ENCODE measurements around the gene TCF3.

Gene TCF3

GRCh38 chr19:1580382-1580781 lies 72.0 kb downstream of the TCF3 start:
- Histone ChIP-seq H3K4me3 (no peak overlapping the region), H3K4me2 (no peak overlapping the region), H4K20me1 (peaks cover 97% of the 10 kb centered on the region), H3K36me3 (peaks cover 100% of the 10 kb centered on the region), H3K27me3 (no peaks in the 10 kb centered on the region), H3K27ac (no peak overlapping the region), H3K4me1 (no peaks in the 10 kb centered on the region), H3K9ac (no peak overlapping the region), H3K9me3 (no peaks in the 10 kb centered on the region)
- TF ChIP-seq Cebpa-rat (IDR thresholded peaks at IDR 0.05), result no peak

- Histone ChIP-seq H3K4me2 (no peak overlapping the region), H3K4me3 (no peak overlapping the region), H3K4me1 (no peaks in the 10 kb centered on the region), H3K36me3 (peaks cover 99% of the 10 kb centered on the region), H3K9ac (no peak overlapping the region), H3K9me3 (no peaks in the 10 kb centered on the region), H3K27ac (no peak overlapping the region), H4K20me1 (peaks cover 96% of the 10 kb centered on the region), H3K27me3 (no peaks in the 10 kb centered on the region)
- TF ChIP-seq Cebpa-rat (IDR thresholded peaks at IDR 0.05), result no peak
Measured at GRCh38 chr19:1579222-1579621, 73.2 kb downstream of the TCF3 start.

DNA sequence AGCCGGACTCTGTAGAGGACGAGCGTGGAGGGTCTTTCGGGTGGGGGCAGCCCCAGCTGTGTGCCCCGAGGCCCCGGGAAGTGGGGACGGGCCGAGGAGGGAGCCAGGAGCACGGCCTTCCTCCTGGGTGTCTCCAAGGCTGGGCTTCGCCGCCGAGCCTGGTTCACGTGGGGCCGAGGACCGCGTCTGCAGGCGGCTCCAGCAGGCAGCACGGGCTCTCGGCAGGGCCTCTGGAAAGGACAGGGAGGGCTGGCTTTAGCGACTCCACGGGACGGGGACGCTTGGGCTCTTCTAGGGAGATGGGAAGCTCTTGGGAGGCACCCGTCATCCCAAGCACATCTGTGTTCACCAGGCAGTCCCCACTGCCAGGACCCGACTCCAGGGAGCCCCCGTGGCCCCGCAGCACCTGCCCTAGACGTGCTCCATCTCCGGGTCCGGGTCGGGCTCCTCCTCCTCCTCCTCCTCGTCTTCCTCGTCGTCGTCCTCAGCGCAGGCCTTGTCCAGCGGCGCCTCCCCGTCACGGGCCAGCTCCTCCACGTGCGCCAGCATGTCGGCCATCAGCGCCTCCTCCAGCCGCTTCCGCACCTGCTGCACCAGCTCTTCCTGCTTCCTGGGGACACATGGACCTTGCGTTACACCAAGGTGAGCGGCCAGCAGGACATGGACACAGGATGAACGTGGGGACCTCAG lies 74.3 kb downstream of the TCF3 start:
- Histone ChIP-seq H3K4me1 (0 out of 2 replicates have a peak, but pooled peaks cover 7% of the 10 kb centered on the region), H4K20me1 (peaks cover 86% of the 10 kb centered on the region), H3K9ac (no peak overlapping the region), H3K4me3 (no peak overlapping the region), H3K9me3 (no peaks in the 10 kb centered on the region), H3K36me3 (peaks cover 92% of the 10 kb centered on the region), H3K27me3 (no peaks in the 10 kb centered on the region), H3K4me2 (no peak overlapping the region), H3K27ac (no peak overlapping the region)
- TF ChIP-seq Cebpa-rat (IDR thresholded peaks at IDR 0.05), result no peak

DNA sequence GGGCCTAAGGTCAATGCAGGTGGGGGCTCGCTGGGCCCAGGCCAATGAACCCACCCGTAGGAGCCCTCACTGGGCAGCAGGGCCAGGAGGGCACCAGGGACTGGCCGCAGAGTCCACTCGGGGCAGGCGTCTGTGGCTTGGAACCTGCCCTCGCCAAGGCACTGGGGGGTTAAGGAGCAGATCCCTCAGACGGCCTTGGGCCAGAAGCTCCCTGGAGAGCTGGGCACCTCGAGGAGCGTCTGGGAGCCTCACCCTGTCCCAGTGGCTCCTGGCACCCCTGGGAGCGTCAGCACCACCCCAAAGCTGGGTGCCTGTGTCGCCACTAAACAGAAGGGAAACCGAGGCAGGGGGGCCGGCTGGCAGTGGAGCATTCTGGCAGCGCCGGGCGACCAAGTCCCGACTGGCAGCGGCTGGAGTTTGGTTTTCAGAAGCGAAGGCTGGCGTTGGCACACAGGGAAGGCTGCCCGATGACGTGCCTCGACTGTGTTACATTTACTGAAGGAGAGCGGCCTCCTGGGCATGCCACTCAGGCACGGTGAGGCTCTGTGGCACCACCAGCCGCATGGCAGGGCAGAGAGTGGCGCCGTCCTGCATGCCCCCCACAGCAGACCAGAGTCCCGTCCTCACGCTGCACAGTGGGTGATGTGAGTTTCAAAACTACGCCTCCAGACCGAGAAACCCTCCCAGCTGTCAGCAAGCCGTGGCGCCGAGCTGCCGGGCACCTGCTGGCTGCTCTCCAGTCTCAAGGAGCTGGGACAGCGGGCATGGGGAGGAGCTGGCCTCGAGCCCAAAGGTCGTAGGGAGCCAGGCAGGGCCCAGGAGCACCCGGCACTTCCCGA lies 75.1 kb downstream of the TCF3 start:
- Histone ChIP-seq H3K4me1 (0 out of 2 replicates have a peak, but pooled peaks cover 7% of the 10 kb centered on the region), H3K27ac (no peak overlapping the region), H3K9ac (no peak overlapping the region), H3K9me3 (no peaks in the 10 kb centered on the region), H4K20me1 (peaks cover 79% of the 10 kb centered on the region), H3K4me3 (no peak overlapping the region), H3K27me3 (no peaks in the 10 kb centered on the region), H3K4me2 (no peak overlapping the region), H3K36me3 (peaks cover 85% of the 10 kb centered on the region)
- no peak for TF ChIP-seq Cebpa-rat (IDR thresholded peaks at IDR 0.05)

- H3K4me1 ChIP-seq, result 0 out of 2 replicates have a peak, but pooled peaks cover 7% of the 10 kb centered on the region
- TF ChIP-seq Cebpa-rat (IDR thresholded peaks at IDR 0.05), result no peak
- no peaks in the 10 kb centered on the region for H3K9me3 ChIP-seq
- no peak overlapping the region for H3K27ac ChIP-seq
- H3K4me2 ChIP-seq, result no peak overlapping the region
- H4K20me1 ChIP-seq, result peaks cover 72% of the 10 kb centered on the region
- no peak overlapping the region for H3K9ac ChIP-seq
- H3K4me3 ChIP-seq, result no peak overlapping the region
- no peaks in the 10 kb centered on the region for H3K27me3 ChIP-seq
- H3K36me3 ChIP-seq, result peaks cover 76% of the 10 kb centered on the region
Measured at GRCh38 chr19:1576242-1577089, 75.9 kb downstream of the TCF3 start.

DNA sequence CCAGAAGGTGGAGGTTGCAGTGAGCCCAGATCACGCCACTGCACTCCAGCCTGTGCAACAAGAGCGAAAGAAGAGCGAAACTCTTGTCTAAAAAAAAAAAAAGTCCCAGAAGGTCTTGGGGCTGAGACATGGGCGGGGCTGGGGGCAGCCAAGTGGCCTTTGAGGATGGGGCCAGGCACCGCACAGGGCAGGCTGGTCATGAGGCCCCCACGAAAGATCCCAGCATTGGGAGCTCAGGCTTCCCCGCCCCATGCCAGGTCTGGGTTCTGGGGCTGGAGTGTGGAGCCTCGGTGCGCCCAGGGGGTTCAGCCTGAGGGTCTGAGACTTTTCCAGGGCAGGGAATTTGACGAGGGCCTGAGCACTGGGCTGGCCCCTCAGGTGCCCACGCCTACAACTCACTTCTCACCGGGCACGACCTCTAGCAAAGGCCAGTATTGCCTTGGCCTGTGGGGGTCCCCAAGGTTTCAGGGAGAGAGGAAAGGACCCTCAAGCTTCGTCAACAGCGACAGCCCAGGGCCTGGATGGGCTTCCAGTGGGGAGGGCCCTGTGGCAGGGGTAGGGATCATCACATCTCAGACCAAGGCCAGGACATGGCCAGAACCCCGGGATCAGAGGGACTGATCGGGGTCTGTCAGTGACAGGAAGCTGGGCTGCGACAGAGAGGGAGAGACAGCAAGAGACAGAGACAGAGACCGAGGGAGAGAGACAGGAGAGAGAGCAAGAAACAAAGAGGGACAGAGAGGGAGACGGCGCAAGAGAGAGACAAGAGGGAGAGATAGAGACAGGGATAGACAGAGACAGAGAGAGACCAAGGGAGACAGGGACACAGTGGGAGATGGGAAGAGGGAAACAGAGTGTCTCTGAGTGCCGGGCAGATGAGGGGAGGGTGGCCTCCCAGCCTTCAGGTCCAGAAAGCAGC lies 76.8 kb downstream of the TCF3 start:
- Histone ChIP-seq H3K4me3 (no peak overlapping the region), H3K36me3 (peaks cover 67% of the 10 kb centered on the region), H3K4me2 (no peak overlapping the region), H4K20me1 (peaks cover 65% of the 10 kb centered on the region), H3K4me1 (peaks cover 10% of the 10 kb centered on the region), H3K9ac (no peak overlapping the region), H3K9me3 (no peaks in the 10 kb centered on the region), H3K27ac (no peak overlapping the region), H3K27me3 (no peaks in the 10 kb centered on the region)
- TF ChIP-seq Cebpa-rat (IDR thresholded peaks at IDR 0.05), result no peak

- no peak overlapping the region for H3K9ac ChIP-seq
- no peak for TF ChIP-seq Cebpa-rat (IDR thresholded peaks at IDR 0.05)
- peaks cover 20% of the 10 kb centered on the region for H3K4me1 ChIP-seq
- no peak overlapping the region for H3K4me3 ChIP-seq
- H3K27ac ChIP-seq, result no peak overlapping the region
- no peaks in the 10 kb centered on the region for H3K9me3 ChIP-seq
- H3K36me3 ChIP-seq, result peaks cover 57% of the 10 kb centered on the region
- no peaks in the 10 kb centered on the region for H3K27me3 ChIP-seq
- peaks cover 54% of the 10 kb centered on the region for H4K20me1 ChIP-seq
- no peak overlapping the region for H3K4me2 ChIP-seq
Measured at GRCh38 chr19:1574354-1575136, 77.9 kb downstream of the TCF3 start.

DNA sequence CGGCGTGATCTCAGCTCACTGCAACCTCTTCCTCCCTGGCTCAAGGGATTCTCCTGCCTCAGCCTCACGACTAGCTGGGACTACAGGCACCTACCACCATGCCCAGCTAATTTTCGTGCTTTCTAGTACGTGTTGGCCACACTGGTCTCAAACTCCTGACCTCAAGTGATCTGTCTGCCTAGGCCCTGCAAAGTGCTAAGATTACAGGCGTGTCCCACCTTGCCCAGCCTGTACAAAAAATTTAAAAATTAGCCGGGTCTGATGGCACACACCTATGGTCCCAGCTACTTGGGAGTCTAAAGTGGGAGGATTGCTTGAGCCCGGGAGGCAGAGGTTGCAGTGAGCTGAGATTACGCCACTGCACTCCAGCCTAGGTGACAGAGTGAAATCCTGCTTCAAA lies 79.6 kb downstream of the TCF3 start:
- Histone ChIP-seq H3K36me3 (peaks cover 39% of the 10 kb centered on the region), H3K27me3 (no peaks in the 10 kb centered on the region), H3K27ac (no peak overlapping the region), H3K9ac (no peak overlapping the region), H3K4me1 (peaks cover 33% of the 10 kb centered on the region), H4K20me1 (peaks cover 37% of the 10 kb centered on the region), H3K9me3 (no peaks in the 10 kb centered on the region), H3K4me3 (no peak overlapping the region), H3K4me2 (no peak overlapping the region)
- no peak for TF ChIP-seq Cebpa-rat (IDR thresholded peaks at IDR 0.05)
